Measurements from ENCODE around the gene NOXA1.

NOXA1 gene

GRCh38 chr9:137452761-137453642, 29.8 kb downstream of the NOXA1 start:
- DNase-seq (ENCODE audit: low read depth, low spot score) = no peak
- H3K9ac ChIP-seq (ENCODE audit: insufficient read length, low read depth) = peak overlapping the region; percentile 64
- H3K4me3 ChIP-seq (ENCODE audit: insufficient read length, low read depth) = peak overlapping the region; percentile 18
- TF ChIP-seq YY1 (IDR thresholded peaks at IDR 0.05; ENCODE audit: insufficient read depth, insufficient read length) (no peak), SUZ12 (IDR thresholded peaks at IDR 0.05; ENCODE audit: extremely low read depth, insufficient read depth, insufficient read length) (no peak), ZNF274 (IDR thresholded peaks at IDR 0.05; ENCODE audit: low read depth, low read length) (no peak)
- H3K4me1 ChIP-seq (ENCODE audit: insufficient read depth, insufficient read length) = peaks cover 42% of the 10 kb centered on the region
- peaks cover 76% of the 10 kb centered on the region for H3K36me3 ChIP-seq (ENCODE audit: insufficient read depth, insufficient read length, low read length)
- H3K9me3 ChIP-seq (ENCODE audit: insufficient read depth, low read length) = no peaks in the 10 kb centered on the region
- H3K27me3 ChIP-seq (ENCODE audit: insufficient read depth, insufficient read length) = no peaks in the 10 kb centered on the region

DNA sequence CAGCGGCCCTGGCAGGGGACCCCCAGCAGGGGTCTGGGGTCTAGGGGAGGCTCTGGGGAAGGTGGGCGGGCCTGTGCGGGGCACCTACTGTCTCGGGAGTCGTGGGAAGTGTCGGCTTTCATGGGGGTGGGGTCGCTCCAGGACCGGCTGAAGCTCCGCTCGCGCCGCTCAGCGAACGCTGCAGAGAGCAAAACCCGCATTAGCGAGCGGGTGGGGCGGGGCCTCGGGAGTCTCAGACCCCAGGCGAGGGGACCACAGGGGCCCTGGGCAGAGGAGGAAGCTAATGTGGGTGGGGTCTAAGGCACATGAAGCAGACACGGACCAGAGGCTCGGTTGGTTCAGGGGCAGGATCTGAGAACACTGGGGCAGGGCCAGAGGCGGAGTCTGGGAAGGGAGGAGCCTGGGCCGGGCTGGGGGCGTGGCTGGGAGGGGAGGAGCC, 30.5 kb downstream of the NOXA1 start:
- peak; percentile 75 for DNase-seq (ENCODE audit: low read depth, low spot score)
- peaks cover 46% of the 10 kb centered on the region for H3K4me1 ChIP-seq (ENCODE audit: insufficient read depth, insufficient read length)
- peak overlapping the region; percentile 18 for H3K4me3 ChIP-seq (ENCODE audit: insufficient read length, low read depth)
- peak overlapping the region; percentile 64 for H3K9ac ChIP-seq (ENCODE audit: insufficient read length, low read depth)
- H3K27me3 ChIP-seq (ENCODE audit: insufficient read depth, insufficient read length) = no peaks in the 10 kb centered on the region
- H3K9me3 ChIP-seq (ENCODE audit: insufficient read depth, low read length) = no peaks in the 10 kb centered on the region
- H3K36me3 ChIP-seq (ENCODE audit: insufficient read depth, insufficient read length, low read length) = peaks cover 72% of the 10 kb centered on the region
- TF ChIP-seq SUZ12 (IDR thresholded peaks at IDR 0.05; ENCODE audit: extremely low read depth, insufficient read depth, insufficient read length) = no peak
- no peak for TF ChIP-seq YY1 (IDR thresholded peaks at IDR 0.05; ENCODE audit: insufficient read depth, insufficient read length)
- no peak for TF ChIP-seq ZNF274 (IDR thresholded peaks at IDR 0.05; ENCODE audit: low read depth, low read length)

DNA sequence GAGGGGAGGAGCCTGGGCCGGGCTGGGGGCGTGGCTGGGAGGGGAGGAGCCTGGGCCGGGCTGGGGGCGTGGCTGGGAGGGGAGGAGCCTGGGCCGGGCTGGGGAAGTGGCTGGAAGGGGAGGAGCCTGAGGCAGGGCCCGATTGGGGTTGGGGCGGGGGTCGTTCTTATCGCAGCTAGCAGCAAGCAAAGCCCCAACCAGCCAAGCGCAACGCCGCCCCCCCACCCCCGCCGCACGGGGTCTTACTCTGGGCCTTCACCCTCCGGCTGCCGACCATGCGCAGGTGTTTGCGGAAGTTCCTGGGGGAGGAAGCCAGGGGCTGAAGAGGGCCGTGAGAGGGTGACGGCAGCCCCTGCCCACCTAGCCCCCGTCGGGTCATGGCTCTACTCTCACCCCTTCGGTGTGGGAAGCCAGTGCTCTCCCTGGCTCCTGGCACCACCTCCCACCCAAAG, 31.0 kb downstream of the NOXA1 start:
- Histone ChIP-seq H3K27me3 (ENCODE audit: insufficient read depth, insufficient read length) (no peaks in the 10 kb centered on the region), H3K4me1 (ENCODE audit: insufficient read depth, insufficient read length) (peaks cover 46% of the 10 kb centered on the region), H3K4me3 (ENCODE audit: insufficient read length, low read depth) (peak overlapping the region; percentile 24), H3K9me3 (ENCODE audit: insufficient read depth, low read length) (no peaks in the 10 kb centered on the region), H3K9ac (ENCODE audit: insufficient read length, low read depth) (peak overlapping the region; percentile 72), H3K36me3 (ENCODE audit: insufficient read depth, insufficient read length, low read length) (peaks cover 67% of the 10 kb centered on the region)
- no peak for TF ChIP-seq YY1 (IDR thresholded peaks at IDR 0.05; ENCODE audit: insufficient read depth, insufficient read length)
- TF ChIP-seq SUZ12 (IDR thresholded peaks at IDR 0.05; ENCODE audit: extremely low read depth, insufficient read depth, insufficient read length) = no peak
- TF ChIP-seq ZNF274 (IDR thresholded peaks at IDR 0.05; ENCODE audit: low read depth, low read length) = no peak
- no peak for DNase-seq (ENCODE audit: low read depth, low spot score)

- TF ChIP-seq ZNF274 (IDR thresholded peaks at IDR 0.05; ENCODE audit: low read depth, low read length) (no peak), YY1 (IDR thresholded peaks at IDR 0.05; ENCODE audit: insufficient read depth, insufficient read length) (no peak), SUZ12 (IDR thresholded peaks at IDR 0.05; ENCODE audit: extremely low read depth, insufficient read depth, insufficient read length) (no peak)
- peaks cover 61% of the 10 kb centered on the region for H3K36me3 ChIP-seq (ENCODE audit: insufficient read depth, insufficient read length, low read length)
- peak overlapping the region; percentile 24 for H3K4me3 ChIP-seq (ENCODE audit: insufficient read length, low read depth)
Observed at GRCh38 chr9:137454597-137455358, 31.6 kb downstream of the NOXA1 start.

DNA sequence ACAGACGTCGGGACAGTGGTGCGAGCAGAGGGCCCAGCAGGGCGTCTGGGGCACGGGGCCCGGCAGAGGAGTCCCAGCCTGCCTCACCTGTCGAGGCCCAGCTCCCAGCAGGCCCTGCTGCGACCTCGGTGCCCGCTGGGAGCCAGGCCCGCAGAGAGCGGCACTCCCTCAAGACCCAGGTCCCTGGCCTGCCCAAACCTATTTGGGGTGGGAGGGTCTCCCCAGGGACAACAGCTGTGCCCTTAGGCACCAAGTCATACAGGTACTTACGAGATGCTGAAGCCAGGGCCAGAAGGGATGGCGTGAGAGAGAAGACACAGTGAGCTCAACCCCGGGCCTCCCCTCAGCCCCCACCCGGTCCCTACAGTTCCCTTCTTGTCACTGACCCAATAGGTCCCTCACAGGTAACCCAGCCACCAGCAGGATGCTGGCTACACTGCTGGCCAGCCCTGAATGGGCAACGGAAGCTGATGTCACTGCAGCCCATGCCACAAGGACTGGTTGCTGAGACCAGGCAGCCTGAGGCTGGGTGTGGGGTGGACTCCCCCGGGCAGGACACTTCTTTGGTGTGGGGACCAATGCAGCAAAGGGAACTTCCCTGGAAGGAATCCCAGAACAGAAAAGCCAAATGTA, 32.3 kb downstream of the NOXA1 start:
- peaks cover 2% of the 10 kb centered on the region for H3K27me3 ChIP-seq (ENCODE audit: insufficient read depth, insufficient read length)
- TF ChIP-seq YY1 (IDR thresholded peaks at IDR 0.05; ENCODE audit: insufficient read depth, insufficient read length) (no peak), SUZ12 (IDR thresholded peaks at IDR 0.05; ENCODE audit: extremely low read depth, insufficient read depth, insufficient read length) (no peak), ZNF274 (IDR thresholded peaks at IDR 0.05; ENCODE audit: low read depth, low read length) (no peak)
- H3K4me3 ChIP-seq (ENCODE audit: insufficient read length, low read depth) = no peak overlapping the region
- no peak for DNase-seq (ENCODE audit: low read depth, low spot score)
- H3K36me3 ChIP-seq (ENCODE audit: insufficient read depth, insufficient read length, low read length) = peaks cover 56% of the 10 kb centered on the region
- no peaks in the 10 kb centered on the region for H3K9me3 ChIP-seq (ENCODE audit: insufficient read depth, low read length)
- H3K4me1 ChIP-seq (ENCODE audit: insufficient read depth, insufficient read length) = peaks cover 52% of the 10 kb centered on the region
- H3K9ac ChIP-seq (ENCODE audit: insufficient read length, low read depth) = peak overlapping the region; percentile 72

More at GRCh38 chr9:137454597-137455358, 31.6 kb downstream of the NOXA1 start:
- H3K4me1 ChIP-seq (ENCODE audit: insufficient read depth, insufficient read length) = peaks cover 51% of the 10 kb centered on the region
- H3K9ac ChIP-seq (ENCODE audit: insufficient read length, low read depth) = peak overlapping the region; percentile 72
- H3K27me3 ChIP-seq (ENCODE audit: insufficient read depth, insufficient read length) = no peaks in the 10 kb centered on the region
- H3K9me3 ChIP-seq (ENCODE audit: insufficient read depth, low read length) = no peaks in the 10 kb centered on the region
- DNase-seq (ENCODE audit: low read depth, low spot score) = no peak

DNA sequence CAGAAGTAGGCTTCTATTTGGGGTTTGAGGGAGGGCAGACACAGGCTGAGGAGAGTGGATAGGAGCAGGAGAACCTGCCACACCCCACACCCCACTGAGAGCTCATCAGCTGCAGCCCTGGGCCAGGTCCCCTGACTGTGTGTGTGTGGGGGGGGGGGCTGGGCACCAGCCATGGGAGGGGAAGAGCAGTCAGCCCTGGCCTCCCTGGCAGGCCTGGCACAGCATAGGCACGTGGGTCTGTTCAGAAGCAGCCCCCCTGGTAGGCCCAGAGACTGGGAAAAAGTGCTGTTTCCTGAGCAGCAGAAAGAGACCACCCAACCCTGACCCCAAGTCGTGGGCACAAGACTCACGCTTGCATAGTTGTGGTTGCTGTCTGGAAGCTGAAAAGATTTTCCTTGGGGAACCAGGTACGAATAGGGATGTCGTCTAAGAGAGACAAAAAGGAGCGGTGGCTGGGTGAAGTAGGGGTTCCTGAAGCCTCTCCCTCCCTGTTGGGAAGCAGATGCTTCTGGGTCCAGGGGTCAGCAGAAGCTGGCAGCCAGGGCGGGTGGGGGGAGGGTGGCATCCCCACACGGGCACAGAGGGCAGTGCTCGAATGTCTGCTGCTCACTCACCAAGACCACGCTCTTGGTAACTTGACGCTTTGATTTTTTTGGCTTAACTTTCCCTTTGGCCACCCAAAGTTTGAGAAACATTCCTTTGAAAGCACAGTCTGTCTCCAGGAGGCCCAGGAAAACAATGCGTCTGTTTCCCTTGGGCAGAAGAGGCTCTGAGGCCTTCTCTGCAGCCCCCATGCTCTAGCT, 33.1 kb downstream of the NOXA1 start:
- no peaks in the 10 kb centered on the region for H3K9me3 ChIP-seq (ENCODE audit: insufficient read depth, low read length)
- no peak for TF ChIP-seq ZNF274 (IDR thresholded peaks at IDR 0.05; ENCODE audit: low read depth, low read length)
- TF ChIP-seq YY1 (IDR thresholded peaks at IDR 0.05; ENCODE audit: insufficient read depth, insufficient read length) = no peak
- no peak for TF ChIP-seq SUZ12 (IDR thresholded peaks at IDR 0.05; ENCODE audit: extremely low read depth, insufficient read depth, insufficient read length)
- H3K36me3 ChIP-seq (ENCODE audit: insufficient read depth, insufficient read length, low read length) = peaks cover 56% of the 10 kb centered on the region
- no peak for DNase-seq (ENCODE audit: low read depth, low spot score)
- peaks cover 52% of the 10 kb centered on the region for H3K4me1 ChIP-seq (ENCODE audit: insufficient read depth, insufficient read length)
- H3K9ac ChIP-seq (ENCODE audit: insufficient read length, low read depth) = no peak overlapping the region
- no peak overlapping the region for H3K4me3 ChIP-seq (ENCODE audit: insufficient read length, low read depth)
- peaks cover 5% of the 10 kb centered on the region for H3K27me3 ChIP-seq (ENCODE audit: insufficient read depth, insufficient read length)

All from NT2/D1 (cell line).